Uterus (tissue), 2 donors: ENCODE results near the gene MAGEB1.

ENCODE experiments used
- POLR2A ChIP-seq, 2 donors: fragments of 450-650 bp; IDR thresholded peaks; one replicate each; pipeline ENCODE4 v1.6.1; 2016; ENCODE audit warnings: antibody characterized with exemption in 2 of 2, mild to moderate bottlenecking in 1 of 2, moderate library complexity in 1 of 2
- TF ChIP-seq, protein P1 (sequence below), 4 experiments: fragments of 200-600 bp in 2 of 4; fragments of 450-650 bp in 2 of 4; sonication (generic) in 2 of 4; IDR thresholded peaks; one replicate each; pipeline ENCODE4 v1.5.1; 2016 to 2019; ENCODE audit warnings: antibody characterized with exemption in 4 of 4, mild to moderate bottlenecking in 2 of 4, moderate library complexity in 1 of 4

DNA sequence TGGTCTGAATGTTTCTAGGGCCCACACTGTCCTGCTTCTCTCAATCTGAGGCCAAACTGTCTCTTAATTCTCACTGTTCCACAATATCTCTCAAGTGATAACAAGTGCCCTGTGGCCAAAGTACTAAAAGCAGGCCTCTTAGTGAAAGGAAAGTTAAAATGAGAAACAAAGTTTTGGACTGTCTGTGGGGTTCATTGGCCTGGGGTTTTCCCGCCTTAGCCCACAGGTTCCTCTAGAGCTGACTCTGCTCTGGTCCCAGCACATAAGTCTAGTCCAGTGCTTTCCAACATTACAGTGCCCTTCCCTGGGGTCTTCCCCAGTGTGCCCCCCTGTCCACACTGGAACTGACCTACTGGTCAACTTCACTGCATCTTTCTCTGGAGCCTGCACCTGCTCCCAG is 6.3 kb downstream of the MAGEB1 start:
- TF ChIP-seq, protein P1, sequence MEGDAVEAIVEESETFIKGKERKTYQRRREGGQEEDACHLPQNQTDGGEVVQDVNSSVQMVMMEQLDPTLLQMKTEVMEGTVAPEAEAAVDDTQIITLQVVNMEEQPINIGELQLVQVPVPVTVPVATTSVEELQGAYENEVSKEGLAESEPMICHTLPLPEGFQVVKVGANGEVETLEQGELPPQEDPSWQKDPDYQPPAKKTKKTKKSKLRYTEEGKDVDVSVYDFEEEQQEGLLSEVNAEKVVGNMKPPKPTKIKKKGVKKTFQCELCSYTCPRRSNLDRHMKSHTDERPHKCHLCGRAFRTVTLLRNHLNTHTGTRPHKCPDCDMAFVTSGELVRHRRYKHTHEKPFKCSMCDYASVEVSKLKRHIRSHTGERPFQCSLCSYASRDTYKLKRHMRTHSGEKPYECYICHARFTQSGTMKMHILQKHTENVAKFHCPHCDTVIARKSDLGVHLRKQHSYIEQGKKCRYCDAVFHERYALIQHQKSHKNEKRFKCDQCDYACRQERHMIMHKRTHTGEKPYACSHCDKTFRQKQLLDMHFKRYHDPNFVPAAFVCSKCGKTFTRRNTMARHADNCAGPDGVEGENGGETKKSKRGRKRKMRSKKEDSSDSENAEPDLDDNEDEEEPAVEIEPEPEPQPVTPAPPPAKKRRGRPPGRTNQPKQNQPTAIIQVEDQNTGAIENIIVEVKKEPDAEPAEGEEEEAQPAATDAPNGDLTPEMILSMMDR (IDR thresholded peaks at IDR 0.05) = no peak
- no peak for TF ChIP-seq POLR2A (IDR thresholded peaks at IDR 0.05)
